Measurements from ENCODE around the gene PRRT2.
"Not testable (repeated sequence)": the region's sequence is repeated elsewhere in the genome, so short reads cannot be mapped to it uniquely, and the experiment has no call there.

PRRT2 gene

DNA sequence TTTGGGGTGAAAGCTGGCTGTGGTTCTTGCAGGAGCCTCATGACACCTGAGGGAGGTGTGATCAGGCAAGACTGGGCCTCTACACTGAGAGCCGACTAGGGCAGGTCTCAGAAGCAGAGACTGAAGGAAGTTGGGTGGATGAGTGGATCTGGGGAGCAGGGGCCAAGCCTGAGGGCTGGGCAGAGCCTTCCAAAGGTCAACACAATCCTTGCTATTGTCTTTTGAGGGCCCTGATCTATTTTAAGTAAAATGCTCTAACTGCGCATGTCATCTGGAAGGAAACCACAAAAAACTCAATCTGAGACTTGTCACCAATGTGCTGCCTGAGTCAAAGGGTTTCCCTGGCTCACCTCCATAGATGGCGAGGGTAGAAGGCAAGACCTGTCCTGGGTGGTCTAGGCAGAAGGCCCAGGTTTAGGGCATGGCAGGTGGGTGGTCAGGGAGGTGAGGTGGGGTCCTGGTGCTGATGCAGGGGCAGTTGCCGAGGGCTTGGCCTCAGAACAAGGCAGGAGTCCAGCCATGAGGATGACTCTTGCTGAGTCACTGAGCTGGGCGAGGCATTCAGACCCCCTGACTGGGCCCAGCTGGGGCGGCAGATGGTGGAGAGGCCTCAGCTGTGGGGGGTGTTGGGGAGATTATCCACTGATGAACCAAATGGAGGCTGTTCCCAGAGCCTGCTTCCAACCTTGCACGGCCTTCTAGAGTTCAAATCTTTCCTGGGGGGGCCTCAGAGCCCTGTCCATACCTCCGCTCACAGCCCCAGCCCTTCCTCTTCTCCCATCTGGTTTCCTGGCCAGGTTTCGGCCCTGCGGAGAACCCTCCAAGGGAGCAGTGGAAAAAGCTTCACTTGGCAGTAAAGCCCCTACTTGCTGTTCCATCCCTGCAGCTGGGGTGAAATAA, 13.4 kb downstream of the PRRT2 start:
- DNase-seq: peak; percentile 16
- in situ Hi-C loops (cut with MboI; ENCODE audit: low pct_unique_long_range_greater_than_20kb, low sequenced_read_pairs): no loop called here

DNA sequence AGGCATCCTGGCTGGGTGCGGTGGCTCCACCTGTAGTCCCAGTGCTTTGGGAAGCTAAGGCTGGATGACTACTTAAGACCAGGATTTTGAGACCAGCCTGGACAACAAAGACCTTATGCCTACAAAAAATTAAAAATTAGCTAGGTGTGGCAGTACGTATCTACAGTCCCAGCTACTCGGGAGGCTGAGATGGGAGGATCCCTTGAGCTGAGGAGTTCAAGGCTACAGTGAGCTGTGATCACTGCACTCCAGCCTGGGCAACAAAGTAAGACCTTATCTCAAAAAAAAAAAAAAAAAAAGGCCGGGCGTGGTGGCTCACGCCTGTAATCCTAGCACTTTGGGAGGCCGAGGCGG, 14.3 kb downstream of the PRRT2 start:
- in situ Hi-C loops (cut with MboI; ENCODE audit: low pct_unique_long_range_greater_than_20kb, low sequenced_read_pairs): no loop called here
- DNase-seq: no peak

DNA sequence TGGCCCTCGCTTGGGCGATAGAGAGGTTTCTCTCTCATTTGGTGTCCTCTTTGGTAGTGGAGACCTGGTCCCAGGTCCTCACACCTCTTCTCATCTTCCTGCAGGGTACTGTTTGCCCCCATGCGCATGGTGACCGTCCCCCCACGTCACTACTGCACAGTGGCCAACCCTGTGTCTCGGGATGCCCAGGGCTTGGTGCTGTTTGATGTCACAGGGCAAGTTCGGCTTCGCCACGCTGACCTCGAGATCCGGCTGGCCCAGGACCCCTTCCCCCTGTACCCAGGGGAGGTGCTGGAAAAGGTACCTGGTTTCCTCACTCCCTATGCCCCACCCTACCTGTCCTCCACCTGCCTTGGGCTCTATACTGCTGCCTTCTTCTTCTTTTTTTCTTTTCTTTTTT, 18.8 kb downstream of the PRRT2 start:
- in situ Hi-C loops (cut with MboI; ENCODE audit: low pct_unique_long_range_greater_than_20kb, low sequenced_read_pairs): loop anchor here (10.0 kb wide), 1 partner anchor 64 kb away; the partner anchor contains the start of gene SEZ6L2
- DNase-seq: no peak

DNA sequence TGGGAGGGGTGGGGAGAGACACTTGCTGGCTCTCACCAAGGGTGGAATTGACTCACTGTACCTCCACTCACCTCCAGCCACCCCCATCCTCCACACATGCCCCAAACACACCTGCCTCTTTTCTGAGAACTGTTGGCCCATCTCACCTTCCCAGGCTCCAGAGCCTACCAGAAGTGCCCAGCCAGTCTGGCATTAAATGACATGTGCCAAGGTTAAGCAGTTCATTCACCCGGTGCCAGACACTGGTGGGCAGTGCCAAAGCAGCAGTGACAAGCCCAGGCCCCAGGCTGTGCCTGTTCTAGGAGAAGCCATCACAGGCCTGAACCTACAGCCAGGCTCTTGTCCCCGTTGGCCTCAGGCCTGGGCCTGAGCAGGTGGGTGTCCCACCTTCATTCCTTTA, 19.5 kb downstream of the PRRT2 start:
- in situ Hi-C loops (cut with MboI; ENCODE audit: low pct_unique_long_range_greater_than_20kb, low sequenced_read_pairs): loop anchor here (10.0 kb wide), 1 partner anchor 63 kb away; the partner anchor contains the start of gene SEZ6L2
- DNase-seq: no peak

DNA sequence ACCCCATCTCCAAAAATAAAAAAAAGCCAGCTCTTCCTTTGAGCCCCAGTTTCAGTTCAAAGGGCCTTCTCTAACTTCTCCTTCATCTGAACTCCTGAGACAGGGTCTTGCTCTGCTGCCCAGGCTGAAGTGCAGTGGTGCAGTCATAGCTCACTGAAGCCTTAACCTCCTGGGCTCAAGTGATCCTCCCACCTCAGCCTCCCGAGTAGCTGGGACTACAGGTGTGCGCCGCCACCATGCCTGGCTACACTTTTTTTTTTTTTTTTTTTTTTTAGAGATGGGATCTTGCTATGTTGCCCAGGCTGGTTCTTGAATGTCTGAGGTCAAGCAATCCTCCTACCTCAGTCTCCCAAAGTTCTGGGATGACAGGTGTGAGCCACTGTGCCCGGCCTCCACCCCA, 21.2 kb downstream of the PRRT2 start:
- in situ Hi-C loops (cut with MboI; ENCODE audit: low pct_unique_long_range_greater_than_20kb, low sequenced_read_pairs): loop anchor here (10.0 kb wide), 1 partner anchor 62 kb away; the partner anchor contains the start of gene SEZ6L2
- not testable (repeated sequence) for DNase-seq

DNA sequence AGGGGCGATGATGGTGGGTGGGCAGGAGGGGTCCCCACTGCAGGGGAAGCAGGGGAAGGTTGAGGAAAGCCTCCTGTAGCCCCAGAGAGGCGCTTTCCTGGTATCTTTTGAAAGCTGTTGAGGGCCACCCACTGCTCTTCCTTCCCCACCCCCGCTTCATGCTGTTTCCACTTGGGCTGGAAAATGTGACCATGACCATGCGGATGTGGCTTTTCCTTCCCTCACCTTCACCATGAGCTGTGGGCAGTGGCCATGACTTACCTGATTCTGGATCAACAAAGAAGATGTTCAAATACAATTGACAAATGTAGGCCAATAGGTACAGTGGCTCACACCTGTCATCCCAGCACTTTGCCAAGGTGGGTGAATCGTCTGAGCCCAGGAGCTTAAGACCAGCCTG, 22.1 kb downstream of the PRRT2 start:
- DNase-seq: no peak
- in situ Hi-C loops (cut with MboI; ENCODE audit: low pct_unique_long_range_greater_than_20kb, low sequenced_read_pairs): loop anchor here (10.0 kb wide), 1 partner anchor 61 kb away; the partner anchor contains the start of gene SEZ6L2

DNA sequence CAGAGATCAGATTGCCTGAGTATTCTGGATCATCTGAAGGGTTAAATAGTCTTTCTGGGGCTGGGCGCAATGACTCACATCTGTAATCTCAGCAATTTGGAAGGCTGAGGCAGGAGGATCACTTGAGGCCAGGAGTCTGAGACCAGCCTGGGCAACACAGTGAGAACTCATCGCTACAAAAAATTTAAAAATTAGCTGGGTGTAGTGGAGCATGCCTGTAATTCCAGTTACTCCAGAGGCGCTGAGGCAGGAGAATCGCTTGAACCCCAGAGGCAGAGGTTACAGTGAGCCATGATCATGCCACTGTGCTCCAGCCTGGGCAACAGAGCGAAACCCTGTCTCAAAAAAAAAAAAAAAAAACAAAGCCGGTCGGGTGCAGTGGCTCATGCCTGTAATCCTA, 23.9 kb downstream of the PRRT2 start:
- DNase-seq: no peak

DNA sequence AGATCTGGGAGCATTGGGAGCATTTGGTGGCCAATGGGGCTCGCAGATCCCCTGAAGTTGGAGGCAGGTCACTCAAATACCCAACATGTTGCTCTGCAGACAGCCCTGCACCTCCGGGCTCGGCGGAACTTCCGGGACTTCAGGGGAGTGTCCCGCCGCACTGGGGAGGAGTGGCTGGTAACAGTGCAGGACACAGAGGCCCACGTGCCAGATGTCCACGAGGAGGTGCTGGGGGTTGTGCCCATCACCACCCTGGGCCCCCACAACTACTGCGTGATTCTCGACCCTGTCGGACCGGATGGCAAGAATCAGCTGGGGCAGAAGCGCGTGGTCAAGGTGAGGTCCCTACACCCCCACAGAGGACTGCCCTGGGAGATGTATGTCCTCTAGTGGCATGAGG, 24.6 kb downstream of the PRRT2 start:
- DNase-seq: no peak
- in situ Hi-C loops (cut with MboI; ENCODE audit: low pct_unique_long_range_greater_than_20kb, low sequenced_read_pairs): loop anchor here (10.0 kb wide), 1 partner anchor 58 kb away; the partner anchor contains the start of gene SEZ6L2

More for the DNA sequence above, 23.9 kb downstream of the PRRT2 start:
- in situ Hi-C loops (cut with MboI; ENCODE audit: low pct_unique_long_range_greater_than_20kb, low sequenced_read_pairs): loop anchor here (10.0 kb wide), 1 partner anchor 59 kb away; the partner anchor contains the start of gene SEZ6L2

DNA sequence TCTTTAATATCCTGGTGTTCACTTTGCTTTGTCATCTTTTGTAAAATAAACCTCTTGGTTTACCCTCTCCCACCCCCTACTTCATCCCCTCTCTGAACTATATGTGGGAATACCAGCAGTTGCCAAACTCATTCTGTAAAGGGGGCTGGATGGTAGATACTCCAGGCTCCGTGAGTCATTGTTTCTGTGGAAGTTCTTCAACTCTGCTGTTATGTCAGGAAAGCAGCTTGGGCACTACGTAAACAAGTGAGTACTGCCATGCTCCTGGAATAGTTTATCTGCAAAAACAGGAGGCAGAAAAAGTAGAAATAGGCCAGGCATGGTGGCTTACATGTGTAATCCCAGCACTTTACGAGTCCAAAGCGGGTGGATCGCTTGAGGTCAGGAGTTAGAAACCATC, 25.8 kb downstream of the PRRT2 start:
- no peak for DNase-seq
- in situ Hi-C loops (cut with MboI; ENCODE audit: low pct_unique_long_range_greater_than_20kb, low sequenced_read_pairs): loop anchor here (10.0 kb wide), 1 partner anchor 57 kb away; the partner anchor contains the start of gene SEZ6L2

DNA sequence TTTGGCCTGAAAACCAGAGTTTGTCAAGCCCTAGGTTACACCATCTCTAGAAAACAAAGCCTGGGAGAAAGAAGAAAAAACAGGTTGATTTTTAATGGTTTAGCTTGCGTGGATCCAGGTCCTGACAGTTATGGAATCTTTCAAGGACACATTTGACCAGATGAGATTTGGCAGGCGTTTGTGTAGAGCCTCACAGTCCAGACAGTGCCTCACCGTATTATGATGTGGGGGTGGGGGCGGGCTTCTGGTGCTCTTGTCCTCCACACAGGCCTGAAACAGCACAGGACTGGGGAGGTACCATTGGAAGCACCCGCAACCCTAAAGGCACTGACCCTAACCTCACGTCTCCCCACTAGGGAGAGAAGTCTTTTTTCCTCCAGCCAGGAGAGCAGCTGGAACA, 27.8 kb downstream of the PRRT2 start:
- no peak for DNase-seq
- in situ Hi-C loops (cut with MboI; ENCODE audit: low pct_unique_long_range_greater_than_20kb, low sequenced_read_pairs): loop anchor here (10.0 kb wide), 1 partner anchor 55 kb away; the partner anchor contains the start of gene SEZ6L2

DNA sequence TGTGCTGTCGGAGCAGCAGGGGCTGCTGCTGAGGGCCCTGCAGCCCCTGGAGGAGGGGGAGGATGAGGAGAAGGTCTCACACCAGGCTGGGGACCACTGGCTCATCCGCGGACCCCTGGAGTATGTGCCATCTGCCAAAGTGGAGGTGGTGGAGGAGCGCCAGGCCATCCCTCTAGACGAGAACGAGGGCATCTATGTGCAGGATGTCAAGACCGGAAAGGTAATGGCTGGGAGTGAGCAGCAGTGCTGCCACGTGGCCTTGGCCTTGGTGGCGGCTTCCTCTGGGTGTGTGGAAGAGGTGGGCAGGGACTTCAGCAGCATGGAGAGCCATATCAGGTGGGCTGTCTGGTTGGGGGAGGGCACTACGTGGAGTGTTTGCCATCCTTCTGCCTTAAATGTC, 28.2 kb downstream of the PRRT2 start:
- no peak for DNase-seq
- in situ Hi-C loops (cut with MboI; ENCODE audit: low pct_unique_long_range_greater_than_20kb, low sequenced_read_pairs): no loop called here

DNA sequence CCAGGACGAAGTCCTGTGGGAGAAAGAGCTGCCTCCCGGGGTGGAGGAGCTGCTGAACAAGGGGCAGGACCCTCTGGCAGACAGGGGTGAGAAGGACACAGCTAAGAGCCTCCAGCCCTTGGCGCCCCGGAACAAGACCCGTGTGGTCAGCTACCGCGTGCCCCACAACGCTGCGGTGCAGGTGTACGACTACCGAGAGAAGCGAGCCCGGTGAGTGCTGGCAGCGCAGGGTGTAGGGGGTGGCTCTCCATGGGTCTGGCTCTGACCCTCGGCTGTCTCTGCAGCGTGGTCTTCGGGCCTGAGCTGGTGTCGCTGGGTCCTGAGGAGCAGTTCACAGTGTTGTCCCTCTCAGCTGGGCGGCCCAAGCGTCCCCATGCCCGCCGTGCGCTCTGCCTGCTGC, 29.6 kb downstream of the PRRT2 start:
- in situ Hi-C loops (cut with MboI; ENCODE audit: low pct_unique_long_range_greater_than_20kb, low sequenced_read_pairs): no loop called here
- DNase-seq: no peak

DNA sequence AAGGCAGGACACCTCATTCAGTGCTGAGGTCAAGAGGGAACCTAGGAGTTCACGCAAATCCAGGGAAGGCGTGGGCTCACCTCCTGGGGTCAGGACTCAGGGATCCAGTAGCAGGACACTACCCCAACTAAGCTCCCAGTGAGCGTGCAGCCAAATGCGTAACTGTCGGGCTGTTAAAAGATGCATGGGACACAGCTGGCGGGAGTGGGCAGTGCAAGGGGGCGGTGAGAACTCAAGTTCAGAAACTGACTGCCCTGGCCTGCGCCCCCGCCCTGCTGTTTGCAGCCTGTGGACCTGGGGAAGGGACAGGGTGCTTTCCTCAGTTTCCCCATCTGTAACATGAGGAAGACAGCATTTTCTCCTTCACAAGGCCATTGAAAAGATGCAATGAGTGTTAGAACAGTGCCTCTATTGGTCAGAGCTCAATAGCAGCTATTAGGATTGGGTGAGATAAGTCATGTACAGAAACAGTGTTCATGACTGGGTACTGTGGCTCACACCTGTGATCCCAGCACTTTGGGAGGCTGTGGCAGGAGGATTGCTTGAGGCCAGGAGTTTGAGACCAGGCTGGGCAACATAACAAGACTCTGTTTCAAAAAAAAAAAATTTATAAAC, 30.8 kb downstream of the PRRT2 start:
- in situ Hi-C loops (cut with MboI; ENCODE audit: low pct_unique_long_range_greater_than_20kb, low sequenced_read_pairs): no loop called here
- no peak for DNase-seq

DNA sequence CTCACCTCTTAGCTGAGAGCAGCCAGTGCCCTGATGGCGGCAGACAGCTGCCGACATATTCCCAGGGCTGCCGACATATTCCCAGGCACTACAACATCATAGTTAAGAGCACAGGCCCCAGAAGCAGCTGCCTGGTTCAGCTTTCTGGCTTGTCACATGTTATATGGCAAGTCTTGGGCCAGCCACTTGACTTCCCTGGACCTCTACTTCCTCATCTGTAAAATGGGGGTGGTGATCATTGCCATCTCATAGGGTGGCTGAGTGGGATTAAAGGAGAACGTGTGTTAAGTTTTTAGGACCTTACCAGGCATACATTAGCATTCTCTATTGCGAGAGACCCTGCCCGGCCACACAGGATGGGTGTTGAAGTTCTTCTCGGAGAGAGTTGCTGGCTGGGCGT, 31.9 kb downstream of the PRRT2 start:
- in situ Hi-C loops (cut with MboI; ENCODE audit: low pct_unique_long_range_greater_than_20kb, low sequenced_read_pairs): no loop called here

DNA sequence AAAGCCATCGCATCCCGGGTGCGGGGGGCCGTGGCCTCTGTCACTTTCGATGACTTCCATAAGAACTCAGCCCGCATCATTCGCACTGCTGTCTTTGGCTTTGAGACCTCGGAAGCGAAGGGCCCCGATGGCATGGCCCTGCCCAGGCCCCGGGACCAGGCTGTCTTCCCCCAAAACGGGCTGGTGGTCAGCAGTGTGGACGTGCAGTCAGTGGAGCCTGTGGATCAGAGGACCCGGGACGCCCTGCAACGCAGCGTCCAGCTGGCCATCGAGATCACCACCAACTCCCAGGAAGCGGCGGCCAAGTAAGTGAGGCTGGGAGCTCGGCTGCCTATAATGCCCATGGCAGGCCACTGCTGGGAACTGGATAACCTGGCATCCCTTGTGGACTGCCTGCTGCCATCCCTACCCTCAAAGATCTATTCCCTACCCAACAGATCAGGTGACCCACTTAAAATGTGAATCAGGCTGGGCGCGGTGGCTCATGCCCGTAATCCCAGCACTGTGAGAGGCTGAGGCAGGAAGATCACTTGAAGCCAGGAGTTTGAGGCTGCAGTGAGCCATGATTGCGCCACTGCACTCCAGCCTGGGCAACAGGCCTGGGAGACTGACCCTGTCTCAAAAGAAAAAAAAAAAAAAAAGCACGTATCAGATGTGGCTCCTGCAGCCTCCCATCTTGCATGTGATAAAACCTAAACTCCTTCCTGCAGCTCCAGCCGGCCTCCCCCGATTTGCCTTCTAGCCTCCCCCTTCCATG, 32.8 kb downstream of the PRRT2 start:
- in situ Hi-C loops (cut with MboI; ENCODE audit: low pct_unique_long_range_greater_than_20kb, low sequenced_read_pairs): no loop called here
- no peak for DNase-seq

More for the DNA sequence above, 31.9 kb downstream of the PRRT2 start:
- DNase-seq: no peak

DNA sequence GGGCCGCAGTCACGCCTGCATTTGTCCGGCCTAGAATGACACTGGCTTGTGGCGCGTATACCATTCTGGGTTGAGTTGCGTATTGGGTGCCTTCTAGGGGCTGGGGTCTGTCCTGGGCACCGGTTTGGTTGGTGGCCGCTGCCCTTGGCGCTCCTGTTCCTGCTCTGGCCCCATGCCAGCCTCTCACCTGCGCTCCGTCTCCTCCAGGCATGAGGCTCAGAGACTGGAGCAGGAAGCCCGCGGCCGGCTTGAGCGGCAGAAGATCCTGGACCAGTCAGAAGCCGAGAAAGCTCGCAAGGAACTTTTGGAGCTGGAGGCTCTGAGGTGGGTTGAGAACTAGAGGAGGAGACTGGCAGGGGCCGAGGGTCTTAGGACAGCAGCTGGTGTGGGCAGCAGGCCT, 33.7 kb downstream of the PRRT2 start:
- in situ Hi-C loops (cut with MboI; ENCODE audit: low pct_unique_long_range_greater_than_20kb, low sequenced_read_pairs): no loop called here
- DNase-seq: no peak

DNA sequence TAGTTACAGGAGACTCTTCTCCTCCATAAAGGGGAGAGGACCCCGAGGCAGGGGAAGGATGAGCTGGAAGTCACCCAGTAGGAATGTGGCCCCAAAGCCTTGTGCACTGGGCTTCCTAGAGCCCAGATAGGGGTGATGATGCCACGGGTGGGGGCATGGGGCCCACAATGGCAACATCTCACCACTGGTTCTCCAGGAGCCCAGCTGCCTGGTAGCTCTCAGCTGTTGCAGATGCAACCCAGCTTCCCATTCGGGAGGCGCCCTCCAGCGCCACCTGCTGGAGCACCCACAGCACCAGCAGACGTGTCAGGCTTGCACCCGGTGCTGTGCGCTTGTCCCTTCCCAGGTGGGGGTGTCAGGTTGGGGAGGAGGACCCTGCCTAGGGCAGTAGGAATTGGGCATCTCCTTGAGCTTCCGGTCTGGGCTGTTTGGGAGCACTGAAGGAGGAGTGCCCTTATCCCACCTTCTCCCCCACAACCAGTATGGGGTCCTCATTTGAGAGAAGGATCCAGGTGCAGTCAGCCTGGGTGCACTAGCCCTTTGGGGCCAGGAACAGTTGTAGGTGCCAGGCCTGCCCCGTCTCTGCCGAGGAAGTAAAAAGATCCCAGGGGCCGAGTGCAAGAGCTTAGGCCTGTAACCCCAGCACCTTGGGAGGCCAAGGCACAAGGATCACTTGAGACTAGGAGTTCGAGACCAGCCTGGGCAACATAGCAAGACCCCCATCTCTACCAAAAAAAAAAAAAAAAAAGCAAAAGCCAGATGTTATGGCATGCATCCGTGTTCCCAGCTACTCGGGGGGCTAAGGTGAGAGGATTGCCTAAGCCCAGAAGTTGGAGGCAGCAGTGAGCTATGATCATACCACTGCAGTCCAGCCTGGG, 36.7 kb downstream of the PRRT2 start:
- in situ Hi-C loops (cut with MboI; ENCODE audit: low pct_unique_long_range_greater_than_20kb, low sequenced_read_pairs): no loop called here
- DNase-seq: peak; percentile 64

DNA sequence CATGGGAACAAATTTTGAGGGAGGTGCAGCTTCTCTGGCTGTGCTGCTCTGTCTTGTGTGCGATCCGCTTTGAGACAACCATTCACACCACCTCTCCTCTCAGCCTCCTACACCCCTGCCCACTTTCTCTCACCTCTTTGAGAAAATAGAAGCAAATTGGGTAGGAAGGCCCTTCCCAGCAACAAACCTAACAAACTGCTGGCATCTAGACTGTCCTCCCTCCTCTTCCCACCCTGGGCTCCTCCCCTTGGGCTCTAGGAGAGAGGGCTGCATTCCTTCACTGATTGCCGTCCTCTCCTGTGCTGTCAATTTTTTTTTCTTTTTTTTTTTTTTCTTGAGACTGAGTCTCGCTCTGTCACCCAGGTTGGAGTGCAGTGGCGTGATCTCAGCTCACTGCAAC, 37.5 kb downstream of the PRRT2 start:
- no peak for DNase-seq
- in situ Hi-C loops (cut with MboI; ENCODE audit: low pct_unique_long_range_greater_than_20kb, low sequenced_read_pairs): no loop called here

DNA sequence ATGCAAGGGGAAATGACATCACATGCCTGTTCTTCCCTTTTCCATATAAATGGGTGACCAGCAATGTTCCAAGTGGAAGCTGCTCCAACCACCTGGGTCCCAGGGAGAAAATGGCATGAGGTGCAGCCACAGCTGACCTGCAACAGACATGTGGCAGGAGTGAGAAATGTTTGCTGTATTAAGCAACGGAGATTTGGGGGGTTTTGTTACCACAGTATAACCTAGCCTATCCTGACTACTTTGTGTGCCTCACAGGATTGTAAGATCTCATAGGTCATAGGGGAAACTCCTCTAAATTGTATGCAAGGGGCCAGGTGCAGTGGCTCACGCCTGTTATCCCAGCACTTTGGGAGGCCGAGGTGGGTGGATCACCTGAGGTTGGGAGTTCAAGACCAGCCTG, 39.0 kb downstream of the PRRT2 start:
- DNase-seq: no peak

More for the DNA sequence above, 39.0 kb downstream of the PRRT2 start:
- in situ Hi-C loops (cut with MboI; ENCODE audit: low pct_unique_long_range_greater_than_20kb, low sequenced_read_pairs): no loop called here

All from KBM-7 (cell line).